GM19328 (cell line): Measurements from ENCODE around the gene NSUN2.
"Not testable (repeated sequence)": the region's sequence is repeated elsewhere in the genome, so short reads cannot be mapped to it uniquely, and the experiment has no call there.

Experiments used
- ATAC-seq: cut with Tn5 transposase; IDR thresholded peaks from one replicate; pipeline ENCODE4 v1.9.1; 2021; ENCODE audit warnings: mild to moderate bottlenecking, moderate library complexity; ENCODE audit not compliant: unreplicated experiment

NSUN2 gene

DNA sequence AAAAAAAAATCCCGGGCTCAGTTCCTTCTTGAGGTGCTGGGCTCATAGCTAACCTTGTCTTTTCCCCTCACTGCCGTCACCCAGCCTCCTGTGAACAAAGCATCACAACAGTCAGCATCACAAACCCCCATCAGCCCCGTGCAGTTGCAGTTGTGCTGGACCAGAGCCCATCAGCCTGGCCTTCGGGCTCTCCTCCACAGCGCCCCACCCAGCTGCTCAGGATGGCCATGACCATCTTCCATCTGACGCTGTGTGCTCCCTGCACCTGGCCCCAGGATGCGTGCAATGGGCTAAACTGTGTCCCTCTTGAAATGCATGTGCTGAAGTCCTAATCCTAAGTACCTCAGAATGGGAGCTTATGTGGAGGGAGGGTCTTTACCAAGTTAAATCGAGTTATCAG lies 48.1 kb downstream of the NSUN2 start:
- no peak for ATAC-seq

DNA sequence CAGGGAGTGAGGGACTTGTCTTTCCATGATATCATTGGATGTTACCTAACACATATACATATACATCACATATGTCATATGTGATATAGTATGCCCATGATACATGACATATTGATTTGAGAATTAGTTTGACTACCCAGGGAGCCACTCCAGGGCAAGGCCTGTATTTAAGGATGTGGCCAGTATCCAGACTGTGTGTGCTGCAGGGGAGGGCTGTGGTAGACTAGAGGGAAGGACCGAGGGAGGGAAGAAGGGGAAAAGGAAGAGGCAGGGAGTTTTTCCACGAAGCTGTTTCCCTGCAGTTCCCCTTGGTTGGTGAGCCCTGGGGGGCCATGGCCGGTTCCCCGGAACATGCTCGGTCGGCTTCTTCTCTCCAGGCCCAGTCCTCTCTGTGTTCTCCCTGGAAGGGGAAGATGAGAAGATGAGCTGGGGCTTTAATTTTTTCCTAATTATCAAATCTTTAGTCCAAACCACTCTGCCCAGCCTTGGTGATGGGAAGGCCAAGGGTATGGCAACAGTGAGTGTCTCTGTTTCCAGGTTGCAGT lies 48.7 kb downstream of the NSUN2 start:
- ATAC-seq, result no peak

DNA sequence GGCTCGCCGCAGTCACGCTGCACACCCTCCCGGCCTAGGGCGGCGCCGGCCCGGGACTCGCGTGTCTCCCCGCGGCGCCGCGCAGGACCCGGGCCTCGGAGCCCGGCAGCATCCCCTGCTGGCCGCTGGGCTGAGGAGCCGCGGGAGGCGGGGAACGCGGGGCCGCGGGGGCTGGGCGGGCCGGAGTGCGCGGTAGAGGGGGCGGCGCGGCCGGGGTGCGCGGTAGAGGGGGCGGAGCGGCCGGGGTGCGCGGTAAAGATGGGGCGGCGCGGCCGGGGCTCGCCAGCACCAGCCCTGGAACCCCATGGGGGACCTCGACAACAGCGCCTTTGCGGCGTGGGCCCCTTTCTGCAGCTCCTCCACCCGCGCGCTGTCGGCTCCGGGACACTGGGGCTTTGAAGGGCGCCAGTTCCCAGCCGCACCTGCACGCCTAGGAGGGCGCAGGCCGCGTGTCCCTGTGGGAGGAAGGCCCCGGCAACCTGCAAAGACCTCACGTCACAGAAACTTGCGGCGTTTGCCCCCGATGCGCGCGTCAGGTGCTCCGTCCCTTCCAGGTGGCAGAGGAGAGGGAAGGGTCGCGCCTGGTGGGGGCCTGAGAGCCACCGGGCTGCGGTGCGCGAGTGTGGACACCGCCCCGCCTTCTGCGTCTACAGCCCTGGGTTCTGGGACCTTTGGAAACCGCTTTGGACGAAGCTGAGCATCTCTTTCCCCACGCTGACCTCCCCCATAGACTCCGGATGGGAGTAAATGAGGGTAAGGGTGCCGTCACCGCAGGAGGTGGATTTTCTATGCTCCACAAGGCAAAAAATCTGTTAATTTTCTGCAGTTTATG lies 49.6 kb downstream of the NSUN2 start:
- ATAC-seq, result peak; percentile 54

DNA sequence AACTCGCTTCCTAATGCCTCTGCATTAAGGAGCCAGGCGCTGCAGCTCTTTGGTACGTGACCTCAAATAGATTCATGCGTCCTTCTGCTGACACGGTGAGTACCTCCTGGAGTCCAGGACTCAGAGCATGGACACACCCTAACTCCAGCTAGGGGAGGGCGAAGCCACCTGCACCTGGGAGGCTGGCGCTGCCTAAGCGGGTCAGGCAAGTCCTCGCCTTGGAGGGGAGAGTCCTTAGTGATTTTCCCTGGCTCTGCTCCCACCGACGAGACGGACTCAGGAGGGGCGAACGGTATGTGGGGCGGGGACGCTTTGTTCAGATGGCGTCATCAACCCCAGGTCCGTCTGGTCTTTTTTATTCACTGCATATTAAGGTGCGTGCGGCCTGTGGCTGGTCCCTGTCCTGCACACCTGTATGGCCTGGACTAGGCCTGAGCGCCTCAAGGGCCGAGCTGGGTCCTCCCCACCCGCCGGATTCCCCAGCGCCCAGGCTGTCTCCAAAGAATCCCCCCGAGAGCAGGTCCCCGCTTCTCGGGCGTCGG lies 50.3 kb downstream of the NSUN2 start:
- ATAC-seq, result no peak

DNA sequence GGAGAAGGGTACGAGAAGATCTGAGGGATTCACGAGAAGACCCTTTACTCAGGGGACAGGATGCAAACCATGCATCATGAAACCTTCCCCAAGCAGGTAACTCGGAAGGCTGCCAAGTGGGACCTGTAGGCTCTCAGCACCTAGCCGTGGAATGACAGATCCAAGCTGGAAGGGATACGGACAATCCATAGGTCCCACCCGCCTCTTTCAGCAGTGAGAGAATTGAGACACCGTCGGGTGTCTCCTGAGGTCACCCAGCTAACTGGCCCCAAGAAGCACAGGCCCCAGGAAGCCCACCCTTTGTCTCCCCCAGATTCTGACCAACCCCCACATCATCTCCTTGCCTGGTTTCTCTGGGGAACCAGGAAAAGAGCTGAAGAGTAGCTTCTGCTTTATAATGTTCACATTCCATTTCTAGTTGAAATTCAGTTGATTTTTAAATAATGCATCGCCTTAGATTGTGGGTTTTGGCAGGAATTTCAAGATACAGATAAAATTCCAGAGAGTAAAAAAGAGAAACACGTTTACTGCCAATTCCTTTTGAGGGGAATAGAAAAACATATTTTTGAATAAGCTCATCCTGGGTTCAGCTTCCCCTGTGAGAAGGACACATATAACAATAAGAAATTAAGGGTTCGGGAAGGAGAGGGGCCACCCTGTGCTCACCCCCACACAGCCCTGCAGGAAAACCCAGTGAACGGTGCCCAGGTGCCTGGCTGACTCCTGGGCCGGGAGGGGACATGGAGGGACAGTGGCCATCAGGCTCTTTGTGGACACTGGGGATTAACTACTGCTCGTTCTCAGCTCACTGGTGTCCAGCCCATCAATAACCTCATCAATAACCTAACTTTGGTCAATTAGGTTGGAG lies 51.1 kb downstream of the NSUN2 start:
- ATAC-seq, result no peak

DNA sequence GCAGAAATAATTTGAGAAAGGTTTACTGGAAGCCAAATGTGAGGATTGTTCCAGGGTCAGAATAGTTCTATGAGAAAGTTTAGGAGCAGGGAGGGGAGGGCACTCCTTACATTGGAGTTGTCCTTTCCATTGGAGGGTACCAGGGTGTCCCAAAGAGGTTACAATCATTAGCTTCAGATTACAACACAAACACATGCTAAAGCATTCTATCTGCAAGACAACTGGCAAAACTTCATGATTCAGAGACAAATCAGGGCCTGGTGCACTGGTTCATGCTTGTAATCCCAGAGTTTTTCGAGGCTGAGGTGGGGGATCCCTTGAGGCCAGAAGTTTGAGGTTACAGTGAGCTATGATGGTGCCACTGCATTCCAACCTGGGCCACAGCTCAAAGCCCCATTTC lies 51.8 kb downstream of the NSUN2 start:
- ATAC-seq, result no peak

DNA sequence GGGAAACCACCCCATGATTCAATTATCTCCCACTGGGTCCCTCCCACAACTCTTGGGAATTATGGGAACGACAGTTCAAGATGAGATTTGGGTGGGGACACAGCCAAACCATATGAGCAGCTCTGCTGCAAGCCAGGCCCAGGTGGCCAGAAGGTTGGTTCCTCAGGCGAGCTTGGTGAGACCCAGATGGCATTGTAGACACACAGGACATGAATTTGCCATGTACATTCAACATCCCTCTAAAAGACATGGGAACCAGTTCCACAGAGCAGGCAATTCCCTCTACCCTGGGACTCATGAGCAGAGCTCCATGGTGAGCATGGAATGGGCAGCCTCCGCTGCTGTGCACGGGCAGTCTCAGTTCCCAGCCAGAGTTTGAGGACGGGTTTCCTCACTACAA lies 53.3 kb downstream of the NSUN2 start:
- no peak for ATAC-seq

DNA sequence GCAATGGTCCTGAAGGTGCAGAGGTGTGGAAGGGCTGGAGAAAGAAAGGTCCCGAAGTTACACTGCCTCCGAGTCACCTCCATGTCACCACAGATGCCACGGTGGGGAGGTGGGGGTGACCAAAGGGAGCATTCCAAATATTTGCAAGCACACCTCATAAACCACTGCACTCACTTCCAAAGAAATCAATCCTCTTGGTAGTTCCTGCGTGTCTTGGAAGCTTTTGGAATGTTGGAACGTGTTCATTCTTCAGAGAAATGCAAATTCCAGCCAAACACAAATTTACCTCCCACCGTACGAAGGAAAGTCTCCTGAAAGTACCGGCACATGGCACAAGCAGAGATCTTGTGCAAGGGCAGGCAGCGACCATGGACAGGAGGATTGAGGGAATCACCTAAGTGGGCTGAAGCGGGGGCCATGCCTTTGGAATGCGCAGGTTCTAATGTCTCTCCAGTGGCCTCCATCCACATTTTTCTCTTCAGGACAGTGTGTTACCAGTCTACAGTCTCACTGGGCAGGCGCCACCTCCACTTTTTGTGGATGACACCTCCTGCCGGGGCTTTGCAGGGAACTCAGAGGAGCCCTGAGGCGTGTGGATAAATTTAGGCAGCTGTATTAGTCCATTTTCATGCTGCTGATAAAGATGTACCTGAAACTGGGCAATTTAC lies 54.0 kb downstream of the NSUN2 start:
- ATAC-seq, result no peak

DNA sequence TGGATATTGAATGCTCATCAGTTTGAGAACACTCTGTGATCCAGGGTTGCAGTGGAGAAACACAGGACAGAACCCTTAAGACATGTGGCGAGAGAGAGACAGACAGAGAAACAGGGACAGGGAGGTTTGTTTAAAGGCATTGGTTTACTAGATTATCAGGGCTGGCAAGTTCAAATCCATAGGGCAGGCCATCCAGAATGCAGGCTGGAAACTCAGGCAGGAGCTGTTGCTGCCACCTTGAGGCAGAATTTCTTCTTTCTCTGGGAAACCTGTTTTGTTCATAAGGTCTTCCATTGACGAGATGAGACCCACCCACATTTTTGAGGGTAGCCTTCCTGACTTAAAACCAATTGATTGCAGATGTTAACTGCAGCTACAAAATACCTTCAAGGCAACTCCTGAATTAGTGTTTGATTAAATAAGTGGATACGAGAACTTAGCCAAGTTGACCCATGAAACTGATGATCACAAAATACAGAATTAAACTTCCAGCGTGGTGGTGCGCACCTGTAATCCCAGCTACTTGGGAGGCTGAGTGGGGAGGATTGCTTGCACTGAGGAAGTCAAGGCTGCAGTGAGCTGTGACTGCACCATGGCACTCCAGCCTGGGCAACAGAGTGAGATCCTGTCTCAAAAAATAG lies 55.9 kb downstream of the NSUN2 start:
- ATAC-seq, result no peak

DNA sequence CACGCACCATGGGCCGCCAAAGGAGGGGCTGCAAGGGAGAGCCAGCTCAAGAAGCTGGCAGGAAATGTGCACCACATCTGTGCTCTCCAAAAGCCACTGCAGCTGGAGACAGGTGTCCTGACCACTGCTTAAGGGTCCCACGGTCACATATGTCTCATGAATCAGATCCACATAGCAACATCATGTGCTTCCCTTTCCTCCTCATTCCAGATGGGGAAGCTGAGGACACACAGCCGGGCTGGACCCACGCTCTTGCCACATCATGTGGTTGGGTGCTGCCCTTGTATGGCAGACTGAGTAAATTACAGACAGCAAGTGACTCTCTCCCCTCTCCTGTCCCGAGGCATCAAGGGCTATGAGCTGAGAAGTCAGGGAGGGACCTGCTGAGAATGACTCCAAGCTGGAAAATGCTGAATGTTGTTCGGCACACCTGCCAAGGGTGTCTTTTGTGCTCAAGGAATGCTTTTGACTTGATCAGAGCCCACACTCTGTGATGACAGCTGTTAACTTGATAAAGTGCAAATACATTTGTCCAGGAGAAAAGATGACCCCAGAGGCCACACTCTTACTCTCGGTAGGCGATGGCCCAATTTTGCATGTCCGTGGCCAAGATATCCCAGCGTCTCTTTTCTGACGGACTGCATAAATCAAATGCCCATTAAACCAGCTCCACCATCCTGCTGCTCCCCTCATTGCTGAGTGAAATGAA lies 58.2 kb downstream of the NSUN2 start:
- ATAC-seq, result no peak

DNA sequence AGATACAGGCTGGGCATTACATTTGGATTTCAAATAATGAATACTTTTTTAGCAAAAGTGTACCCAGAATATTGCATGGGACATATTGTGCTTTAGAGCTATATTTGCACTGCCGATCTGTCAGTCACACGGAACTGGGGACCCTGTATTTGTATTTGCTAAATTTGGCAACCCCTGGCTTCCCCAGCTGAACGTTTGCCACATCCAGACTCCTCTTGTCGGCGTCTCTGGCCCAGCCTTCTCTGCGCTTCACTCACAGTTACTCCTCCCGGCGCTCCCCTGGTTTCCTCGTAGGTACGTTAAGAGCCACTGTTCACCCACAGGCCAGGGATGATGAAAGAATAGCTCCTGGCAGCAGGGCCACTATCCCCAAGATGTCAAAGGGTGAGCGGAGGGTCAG lies 58.7 kb downstream of the NSUN2 start:
- ATAC-seq, result no peak

DNA sequence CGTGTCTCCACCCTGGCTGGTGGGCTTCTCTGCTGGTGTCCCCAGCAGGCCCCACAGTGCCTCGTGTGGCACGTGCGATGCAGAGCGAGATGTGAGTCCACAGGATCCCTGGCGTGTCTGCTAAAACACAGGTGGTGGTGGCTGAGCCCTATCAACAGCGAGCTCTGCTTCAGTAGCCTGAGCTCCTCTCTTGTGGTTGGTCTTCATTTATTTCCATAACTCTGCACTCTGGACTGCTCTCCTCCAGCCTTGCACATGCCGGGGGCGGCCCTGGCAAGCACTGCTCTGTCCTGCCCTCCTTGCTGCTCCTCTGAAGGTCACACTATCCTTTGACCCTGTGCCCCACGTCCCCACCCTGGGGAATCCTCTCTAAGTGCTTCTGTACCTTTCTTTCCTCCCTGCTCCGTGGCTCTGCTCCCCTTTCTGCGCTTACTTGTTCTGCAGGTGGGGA lies 59.2 kb downstream of the NSUN2 start:
- ATAC-seq, result no peak

DNA sequence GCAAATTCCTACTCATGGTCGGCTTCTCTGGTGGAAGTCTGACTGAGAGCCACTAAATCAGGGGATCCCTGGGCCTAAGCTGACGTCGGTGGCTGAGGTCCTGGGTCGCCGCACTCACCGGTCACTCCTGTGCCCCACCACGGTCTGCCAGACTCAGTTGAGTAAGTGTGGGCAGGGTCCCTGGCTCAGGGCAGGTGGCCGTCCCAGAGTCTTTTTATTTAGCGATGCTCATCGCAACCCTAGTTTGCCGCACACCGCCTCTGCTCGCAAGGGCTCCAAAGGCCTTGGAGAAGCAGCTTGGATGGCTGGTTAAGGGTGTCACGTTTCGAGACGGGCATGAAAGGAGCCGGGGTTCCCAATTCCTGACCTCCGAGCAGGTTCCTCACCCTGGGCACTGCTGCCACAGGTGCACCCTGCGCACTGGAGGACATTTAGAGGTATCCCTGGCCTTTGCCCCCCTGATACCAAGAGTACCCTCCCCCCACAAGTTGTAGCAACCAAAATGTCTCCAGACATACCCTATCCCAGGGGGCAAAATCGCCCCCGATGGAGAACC lies 59.9 kb downstream of the NSUN2 start:
- ATAC-seq, result no peak

DNA sequence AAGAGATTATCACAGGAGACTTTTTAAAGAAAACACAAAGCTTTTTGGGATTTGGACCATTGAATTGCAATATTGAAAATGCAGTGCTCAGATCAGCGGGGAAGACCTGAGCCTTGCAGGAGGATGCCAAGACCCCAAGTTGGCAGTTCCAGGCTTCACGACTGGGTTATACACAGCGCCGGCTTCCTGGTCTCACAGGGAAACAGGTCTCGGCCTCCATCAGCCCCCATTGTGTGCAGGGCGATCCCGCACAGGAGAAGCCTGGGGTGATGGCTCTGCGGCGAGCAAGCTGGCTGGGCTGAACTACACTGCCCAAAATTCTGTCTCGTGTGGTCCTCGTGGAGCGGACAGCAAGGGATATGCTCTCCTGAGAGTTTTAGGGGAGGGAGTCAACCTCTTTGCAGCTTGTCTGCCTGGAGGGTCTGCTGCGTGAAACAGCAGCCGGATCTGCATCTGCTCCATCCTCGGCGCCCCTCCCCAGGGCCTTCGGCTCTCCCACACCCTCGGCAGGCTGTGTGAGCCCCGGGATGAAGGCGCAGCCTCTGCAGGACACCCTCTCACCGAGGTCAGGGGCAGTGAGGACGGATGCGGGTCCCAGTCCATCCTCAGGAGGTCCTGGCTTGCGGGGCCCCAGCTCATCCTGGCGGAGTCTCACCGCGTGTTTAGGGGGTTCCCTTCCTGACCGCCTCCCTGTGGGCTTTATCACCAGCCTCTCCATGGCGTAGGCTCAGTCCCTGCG lies 60.6 kb downstream of the NSUN2 start:
- no peak for ATAC-seq

DNA sequence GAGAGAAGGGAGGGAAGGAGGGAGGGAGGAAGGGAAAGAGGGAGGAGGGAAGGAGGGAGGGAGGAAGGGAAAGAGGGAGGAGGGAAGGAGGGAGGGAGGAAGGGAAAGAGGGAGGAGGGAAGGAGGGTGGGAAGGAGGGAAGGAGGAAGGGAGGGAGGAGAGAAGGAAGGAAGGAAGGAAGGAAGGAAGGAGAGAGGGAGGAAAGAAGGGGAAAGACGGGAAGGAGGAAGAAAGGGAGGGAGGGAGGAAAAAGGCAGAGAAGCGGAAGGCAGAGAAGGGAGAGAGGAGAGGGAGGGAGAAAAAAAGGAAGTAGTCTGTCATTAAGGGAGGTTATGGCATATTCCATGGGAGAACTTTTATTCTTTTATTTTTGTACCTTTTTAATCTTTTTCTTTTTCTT lies 61.2 kb downstream of the NSUN2 start:
- ATAC-seq, result not testable (repeated sequence)

DNA sequence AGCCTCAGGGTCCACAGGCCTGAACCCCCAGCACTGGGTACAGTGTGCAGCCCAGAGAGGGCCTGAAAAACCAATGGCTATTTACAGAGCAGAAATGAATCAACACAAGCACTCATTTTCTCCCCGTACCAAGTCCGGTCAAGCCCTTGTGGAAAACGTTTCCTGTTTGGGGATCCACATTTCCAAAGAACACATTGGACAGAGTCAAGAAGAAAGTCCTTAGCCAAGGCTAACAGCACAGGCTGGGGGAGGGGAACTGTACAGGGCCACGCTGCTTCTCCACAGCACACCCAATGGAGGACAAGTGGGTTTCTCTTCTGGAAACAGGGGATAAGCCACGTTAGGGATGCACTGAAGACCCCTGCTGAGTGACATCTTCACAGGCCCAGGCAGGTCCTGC lies 62.3 kb downstream of the NSUN2 start:
- no peak for ATAC-seq

DNA sequence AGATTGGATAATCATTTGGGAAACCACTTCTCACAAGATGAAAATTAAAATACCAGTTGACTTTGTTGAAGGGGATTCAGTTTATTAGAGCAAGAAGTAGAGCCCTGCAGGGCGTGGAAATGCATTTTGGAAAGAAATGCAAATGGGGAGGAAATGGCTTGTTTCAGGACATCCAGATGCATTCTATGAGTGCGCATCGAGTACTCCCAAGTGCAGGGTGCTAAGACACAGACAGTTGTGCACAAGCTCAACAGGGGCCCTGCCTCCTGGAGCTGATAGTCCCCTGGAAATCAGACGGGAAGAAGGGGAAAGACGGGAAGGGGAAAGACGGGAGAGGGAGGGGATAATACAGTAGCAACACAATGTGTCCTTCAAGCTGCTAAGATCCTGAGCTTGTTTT lies 64.0 kb downstream of the NSUN2 start:
- ATAC-seq, result no peak

DNA sequence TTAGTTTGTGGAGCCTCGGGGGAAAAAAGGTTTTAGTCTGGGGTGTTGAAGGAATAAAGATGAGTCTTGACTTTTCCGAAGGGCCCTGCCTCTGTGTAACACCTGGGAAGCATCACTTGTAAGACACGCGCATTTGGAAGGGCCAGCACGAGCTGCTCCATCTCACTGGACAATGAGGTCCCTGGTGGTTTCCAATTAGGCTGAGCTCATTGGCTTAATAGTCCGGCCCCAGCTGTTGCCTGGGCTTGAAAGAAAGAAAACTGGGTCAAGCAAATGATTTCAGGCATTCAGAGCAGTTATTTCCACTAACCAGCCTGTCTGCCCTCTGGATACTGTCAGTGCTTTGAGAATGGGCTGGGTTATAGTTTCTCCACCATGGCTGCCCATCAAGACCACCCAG lies 64.5 kb downstream of the NSUN2 start:
- no peak for ATAC-seq

DNA sequence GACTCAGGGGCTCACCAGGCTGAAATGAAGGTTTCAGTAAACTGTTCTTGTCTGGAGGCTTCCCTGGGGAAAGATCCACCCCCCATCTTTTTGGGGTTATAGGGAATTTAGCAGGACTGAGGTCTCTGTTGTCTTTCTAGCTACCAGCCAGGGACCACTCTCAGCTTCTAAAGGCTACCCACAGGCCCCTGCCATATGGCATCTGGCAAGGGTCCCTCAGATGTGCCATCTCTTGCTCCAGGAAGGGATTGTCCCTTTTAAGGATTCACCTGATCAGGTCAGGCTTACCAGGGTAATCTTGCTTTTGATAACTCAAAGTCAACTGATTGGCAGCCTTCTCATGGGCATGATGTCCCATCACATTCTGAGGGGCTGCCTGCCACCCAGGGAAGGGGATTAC lies 65.0 kb downstream of the NSUN2 start:
- ATAC-seq, result no peak
